ENCODE results near the gene HLCS. TPM values are rescaled to one million over a fixed set of nuclear protein-coding genes. Genes with fewer than 3 reads are reported as not detected.

Gene HLCS
- total RNA-seq, 1 experiment from 2014 or later = 33.1 TPM

- DNase-seq (ENCODE audit: low read depth) = no peak
Measured at GRCh38 chr21:36747041-36747814, 219.2 kb downstream of the HLCS start.

- DNase-seq (ENCODE audit: low read depth) = no peak
Measured at GRCh38 chr21:36745459-36745858, 221.0 kb downstream of the HLCS start.

GRCh38 chr21:36744560-36745231 lies 221.8 kb downstream of the HLCS start:
- DNase-seq (ENCODE audit: low read depth) = no peak

- DNase-seq (ENCODE audit: low read depth) = no peak
Measured at GRCh38 chr21:36744190-36744559, 222.3 kb downstream of the HLCS start.

GRCh38 chr21:36743446-36743845 lies 223.0 kb downstream of the HLCS start:
- no peak for DNase-seq (ENCODE audit: low read depth)

- DNase-seq (ENCODE audit: low read depth) = no peak
Measured at GRCh38 chr21:36743008-36743407, 223.5 kb downstream of the HLCS start.

- DNase-seq (ENCODE audit: low read depth) = no peak
Measured at GRCh38 chr21:36741506-36741905, 225.0 kb downstream of the HLCS start.

- no peak for DNase-seq (ENCODE audit: low read depth)
Measured at GRCh38 chr21:36738489-36739126, 227.9 kb downstream of the HLCS start.

GRCh38 chr21:36735724-36736320 lies 230.6 kb downstream of the HLCS start:
- DNase-seq (ENCODE audit: low read depth) = no peak

- DNase-seq (ENCODE audit: low read depth) = no peak
Measured at GRCh38 chr21:36735201-36735515, 231.3 kb downstream of the HLCS start.

GRCh38 chr21:36734367-36735200 lies 231.9 kb downstream of the HLCS start:
- DNase-seq (ENCODE audit: low read depth) = no peak

- DNase-seq (ENCODE audit: low read depth) = no peak
Measured at GRCh38 chr21:36733857-36734256, 232.6 kb downstream of the HLCS start.

GRCh38 chr21:36732761-36733160 lies 233.7 kb downstream of the HLCS start:
- no peak for DNase-seq (ENCODE audit: low read depth)

GRCh38 chr21:36732217-36732616 lies 234.3 kb downstream of the HLCS start:
- DNase-seq (ENCODE audit: low read depth) = no peak

- DNase-seq (ENCODE audit: low read depth) = no peak
Measured at GRCh38 chr21:36730291-36731281, 235.9 kb downstream of the HLCS start.

GRCh38 chr21:36729310-36729970 lies 237.0 kb downstream of the HLCS start:
- DNase-seq (ENCODE audit: low read depth) = no peak

- DNase-seq (ENCODE audit: low read depth) = no peak
Measured at GRCh38 chr21:36728371-36729111, 237.9 kb downstream of the HLCS start.

GRCh38 chr21:36727866-36728265 lies 238.6 kb downstream of the HLCS start:
- no peak for DNase-seq (ENCODE audit: low read depth)

GRCh38 chr21:36725793-36726386 lies 240.6 kb downstream of the HLCS start:
- no peak for DNase-seq (ENCODE audit: low read depth)
